HS-5 (cell line): Measurements from ENCODE around the gene MDM2.

Experiments
- DNase-seq: peaks from one replicate; pipeline ENCODE4 v3.0.0-alpha.2; 2012; ENCODE audit warnings: low read depth

The MDM2 gene

GRCh38 chr12:68853396-68854077, 45.6 kb downstream of the MDM2 start:
- DNase-seq = no peak

- DNase-seq = no peak
Observed at GRCh38 chr12:68854078-68854468, 46.1 kb downstream of the MDM2 start.

GRCh38 chr12:68854554-68854953, 46.6 kb downstream of the MDM2 start:
- DNase-seq = no peak

GRCh38 chr12:68855111-68855510, 47.1 kb downstream of the MDM2 start:
- no peak for DNase-seq

DNA sequence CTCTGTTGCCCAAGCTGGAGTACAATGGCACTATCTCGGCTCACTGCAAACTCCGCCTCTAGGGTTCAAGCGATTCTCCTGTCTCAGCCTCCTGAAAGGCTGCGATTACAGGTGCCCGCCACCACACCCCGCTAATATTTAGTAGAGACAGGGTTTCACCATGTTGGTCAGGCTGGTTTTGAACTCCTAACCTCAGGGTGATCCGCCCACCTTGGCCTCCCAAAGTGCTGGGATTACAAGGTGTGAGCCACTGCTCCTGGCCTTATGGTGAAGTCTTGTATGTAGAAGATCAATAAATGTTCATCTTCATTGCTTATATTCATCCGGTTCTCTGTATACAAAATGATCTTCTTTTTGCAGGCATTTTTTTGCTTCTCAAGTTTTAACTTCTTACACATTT, 47.8 kb downstream of the MDM2 start:
- DNase-seq = no peak

GRCh38 chr12:68856510-68856909, 48.5 kb downstream of the MDM2 start:
- DNase-seq = no peak

DNA sequence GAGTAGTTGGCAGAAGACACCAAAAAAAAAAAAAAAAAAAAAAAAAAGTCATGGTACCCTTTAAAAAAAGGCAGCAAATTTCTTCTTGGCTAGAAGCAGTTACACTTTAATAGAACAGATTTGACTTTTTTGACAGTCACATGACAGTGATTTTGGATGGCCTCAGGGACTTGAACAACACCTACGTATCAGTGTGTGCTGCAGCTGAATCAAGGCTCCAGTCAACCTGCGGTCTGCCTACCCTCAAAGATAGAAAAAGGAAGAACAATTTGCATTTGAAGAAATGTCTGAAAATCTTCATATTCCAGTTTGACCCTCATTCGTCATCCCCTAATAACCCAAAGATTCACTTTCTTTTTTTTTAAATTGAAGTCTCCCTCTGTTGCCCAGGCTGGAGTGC, 53.9 kb downstream of the MDM2 start:
- DNase-seq = no peak

DNA sequence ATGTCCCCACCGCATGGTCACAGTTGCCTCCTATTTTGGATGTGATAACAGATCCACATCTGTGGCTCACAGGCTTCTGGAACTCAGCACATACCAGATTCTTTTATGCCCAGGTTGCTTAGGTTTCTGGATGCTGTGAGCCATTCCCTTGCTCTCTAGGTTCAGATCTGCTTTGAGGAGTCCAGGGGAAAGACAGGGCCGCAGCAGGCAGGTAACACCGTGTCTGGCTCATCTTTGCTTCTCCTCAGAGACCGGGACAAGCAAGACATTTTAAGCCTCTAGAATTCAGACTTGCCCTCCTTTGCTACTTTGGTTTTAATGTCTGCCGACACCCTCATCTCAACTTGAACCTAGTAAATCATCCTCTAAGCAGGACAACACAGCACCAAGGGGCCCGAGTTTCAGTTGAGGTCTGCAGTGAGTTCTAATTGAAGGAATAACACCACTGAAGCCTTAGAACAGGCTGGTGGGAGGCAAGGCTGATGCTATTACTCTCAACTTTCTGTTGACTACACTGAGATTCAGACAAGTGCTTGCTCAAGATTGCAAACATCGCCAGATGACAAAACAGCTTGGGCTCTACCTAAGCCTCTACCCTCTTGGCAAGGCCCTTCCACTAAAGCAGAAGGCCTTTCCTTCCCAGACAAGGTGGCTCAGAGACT, 55.3 kb downstream of the MDM2 start:
- no peak for DNase-seq

DNA sequence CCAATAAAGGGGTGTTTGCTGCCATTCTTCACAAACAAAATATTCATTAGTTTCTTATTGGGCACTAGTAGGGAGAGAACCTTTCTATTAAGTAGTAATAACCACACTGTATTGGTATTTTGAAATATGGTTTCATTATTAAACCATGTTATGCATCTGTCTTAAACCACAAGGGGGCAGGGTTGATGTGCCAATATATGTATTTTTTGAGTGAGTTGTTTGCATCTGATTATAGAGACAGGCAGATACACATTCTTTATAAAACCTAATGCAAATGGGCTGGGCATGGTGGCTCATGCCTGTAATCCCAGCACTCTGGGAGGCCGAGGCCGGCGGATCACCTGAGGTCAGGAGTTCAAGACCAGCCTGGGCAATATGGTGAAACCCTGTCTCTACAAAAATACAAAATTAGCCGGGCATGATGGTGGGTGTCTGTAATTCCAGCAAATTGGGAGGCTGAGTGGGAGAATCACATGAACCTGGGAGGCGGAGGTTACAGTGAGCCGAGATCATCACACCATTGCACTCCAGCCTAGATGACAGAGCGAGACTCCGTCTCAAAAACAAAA, 56.0 kb downstream of the MDM2 start:
- DNase-seq = peak; percentile 35

- no peak for DNase-seq
Observed at GRCh38 chr12:68864604-68865003, 56.6 kb downstream of the MDM2 start.

DNA sequence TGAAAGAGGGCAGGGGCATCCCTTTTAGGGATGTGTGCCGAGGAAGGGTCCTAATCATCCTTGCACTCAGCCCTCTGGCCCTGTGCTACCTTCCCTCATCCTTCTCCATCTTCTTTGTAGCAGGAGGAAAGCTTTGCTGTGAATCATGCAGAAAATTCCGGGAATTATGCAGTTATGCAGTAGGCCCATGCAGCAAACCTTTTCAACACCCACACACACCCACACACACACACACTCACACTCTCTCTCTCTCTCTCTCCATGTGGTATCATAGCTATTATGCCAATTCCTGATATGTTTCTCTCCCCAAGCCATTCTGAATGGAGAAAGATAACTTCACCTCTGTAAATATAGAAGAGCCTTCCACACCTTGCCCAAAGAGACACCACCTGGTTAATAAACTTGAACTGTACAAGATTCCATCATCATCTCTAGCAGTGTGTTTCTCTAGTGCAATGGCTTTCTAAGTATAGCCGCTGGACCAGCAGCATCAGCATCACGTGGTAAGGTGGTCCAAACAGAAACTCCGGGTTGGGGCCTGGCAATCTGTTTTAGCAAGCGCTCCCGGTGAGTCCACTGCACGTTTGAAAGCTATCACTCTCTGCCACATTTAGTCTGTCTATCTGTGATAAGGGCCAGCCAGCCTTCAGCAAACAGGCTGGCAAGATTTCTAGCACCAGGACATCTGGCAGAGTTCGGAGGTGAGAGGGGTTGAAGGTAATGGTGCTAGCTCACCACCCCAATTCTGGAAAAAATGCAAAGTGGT, 57.6 kb downstream of the MDM2 start:
- no peak for DNase-seq

DNA sequence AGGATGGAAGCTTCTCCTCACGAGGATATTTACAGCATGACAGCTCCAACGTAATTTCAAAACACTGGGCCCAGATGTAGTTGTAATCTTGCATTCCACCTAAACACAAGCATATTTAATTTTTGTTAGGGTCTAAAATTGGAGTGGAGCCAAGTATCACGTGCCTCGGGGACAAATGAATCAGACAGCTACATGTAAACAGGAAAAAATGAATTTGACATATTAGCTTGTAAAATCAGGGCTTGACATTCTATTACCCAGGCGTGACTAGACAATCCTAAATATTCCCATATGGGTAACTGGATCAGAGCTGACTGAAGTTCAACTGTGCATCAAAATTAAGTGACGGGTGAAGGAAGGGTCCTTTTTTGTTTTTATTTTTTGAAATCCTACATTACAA, 59.0 kb downstream of the MDM2 start:
- no peak for DNase-seq

DNA sequence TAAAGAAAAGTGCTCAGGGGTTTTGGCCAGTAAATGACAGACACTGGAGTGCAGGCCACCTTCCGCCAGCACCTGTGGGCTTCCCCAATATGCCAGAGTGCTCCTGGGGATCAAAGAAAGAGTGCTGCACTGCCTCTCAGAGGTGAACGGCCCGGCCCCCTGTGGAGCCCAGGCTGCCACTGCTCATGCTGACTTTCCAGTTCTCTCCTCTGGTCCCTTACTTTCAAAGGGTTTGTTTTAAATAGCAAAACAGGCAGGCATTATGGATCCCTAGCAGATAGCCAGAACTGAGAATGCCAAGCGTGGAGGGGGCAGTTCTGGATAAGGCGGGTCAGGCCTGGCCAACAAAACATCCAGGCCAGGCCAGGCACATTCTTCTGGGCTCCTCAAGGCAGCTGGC, 59.6 kb downstream of the MDM2 start:
- no peak for DNase-seq

GRCh38 chr12:68868043-68868790, 60.2 kb downstream of the MDM2 start:
- DNase-seq = no peak

DNA sequence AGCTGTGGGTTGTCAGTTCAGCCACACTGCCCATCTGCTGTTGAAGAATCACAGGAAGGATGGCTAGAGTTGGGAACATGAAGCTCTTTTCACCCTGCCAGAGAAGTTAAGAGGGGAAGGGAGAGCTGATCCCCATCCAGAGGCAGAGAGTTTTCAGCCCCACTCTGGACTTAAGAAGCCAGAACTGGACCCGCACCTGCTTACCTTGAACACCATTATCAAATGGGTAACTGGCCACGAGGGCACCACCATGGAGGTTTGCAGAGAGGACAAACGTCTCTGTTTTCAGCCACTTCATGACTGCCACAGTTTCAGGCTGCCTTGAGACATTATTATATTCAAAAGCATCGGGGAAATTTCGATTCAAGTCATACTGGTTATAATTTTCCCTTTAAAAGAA, 62.0 kb downstream of the MDM2 start:
- no peak for DNase-seq

DNA sequence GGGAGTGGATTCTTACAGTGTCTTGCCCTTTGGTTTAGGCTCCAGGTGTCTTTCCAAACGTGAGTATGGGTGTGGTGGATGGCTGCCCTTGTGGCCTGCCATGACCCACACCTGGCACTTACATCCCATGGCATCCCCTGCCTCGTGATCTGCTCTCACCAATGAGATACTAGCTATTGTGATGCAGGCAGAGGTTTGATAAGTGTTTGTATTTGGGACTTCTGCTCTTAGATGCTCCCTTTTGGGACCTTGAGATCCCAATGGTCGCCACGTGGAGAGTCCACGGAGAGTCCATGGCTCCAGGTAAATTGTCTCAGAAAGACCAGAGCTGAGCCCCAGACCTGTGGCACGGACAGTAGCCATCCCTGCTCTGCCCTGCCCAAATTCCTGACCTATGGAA, 62.5 kb downstream of the MDM2 start:
- DNase-seq = no peak

GRCh38 chr12:68871396-68871795, 63.4 kb downstream of the MDM2 start:
- no peak for DNase-seq

GRCh38 chr12:68871921-68872320, 63.9 kb downstream of the MDM2 start:
- no peak for DNase-seq

DNA sequence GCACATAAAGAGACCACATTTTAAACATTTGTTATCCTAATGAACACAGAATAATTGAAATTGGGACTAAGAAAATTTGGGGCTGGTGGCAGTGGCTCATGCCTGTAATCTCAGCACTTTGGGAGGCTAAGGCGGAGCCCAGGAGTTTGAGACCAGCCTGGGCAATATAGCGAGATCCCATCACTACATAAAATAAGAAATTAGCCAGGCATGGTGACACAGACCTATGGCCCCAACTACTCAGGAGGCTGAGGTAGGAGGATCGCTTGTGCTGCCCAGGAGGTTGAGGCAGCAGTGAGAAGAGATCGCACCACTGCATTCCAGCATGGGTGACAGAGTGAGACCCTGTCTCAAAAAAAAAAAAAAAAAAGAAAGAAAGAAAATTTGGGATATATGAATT, 65.3 kb downstream of the MDM2 start:
- no peak for DNase-seq

GRCh38 chr12:68876461-68876860, 68.5 kb downstream of the MDM2 start:
- DNase-seq = no peak

- DNase-seq = no peak
Observed at GRCh38 chr12:68877583-68877982, 69.6 kb downstream of the MDM2 start.

DNA sequence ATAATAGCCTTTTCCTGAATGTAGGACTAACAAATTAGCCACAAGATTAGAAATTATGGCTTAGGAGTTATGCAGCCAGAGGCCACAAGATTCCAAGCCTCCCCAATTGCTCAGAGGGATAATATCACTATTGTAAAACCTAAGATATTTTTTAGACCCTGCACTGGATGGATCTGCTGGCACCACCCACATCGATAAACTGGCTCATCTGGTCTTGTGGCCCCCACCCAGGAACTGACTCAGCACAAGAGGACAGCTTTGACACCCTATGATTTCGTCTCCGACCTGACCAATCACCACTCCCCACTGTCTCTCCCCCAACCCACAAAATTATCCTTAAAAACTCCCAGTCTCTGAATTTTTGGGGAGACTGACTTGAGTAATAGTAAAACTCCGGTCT, 70.3 kb downstream of the MDM2 start:
- no peak for DNase-seq
